HG03457 (cell line): Measurements from ENCODE around the gene FXYD7.
"Not testable (repeated sequence)": the region's sequence is repeated elsewhere in the genome, so short reads cannot be mapped to it uniquely, and the experiment has no call there.

Source experiments
- ATAC-seq: cut with Tn5 transposase; IDR thresholded peaks from one replicate; pipeline ENCODE4 v1.9.1; 2021; ENCODE audit warnings: moderate number of reproducible peaks; ENCODE audit not compliant: unreplicated experiment

The FXYD7 gene

DNA sequence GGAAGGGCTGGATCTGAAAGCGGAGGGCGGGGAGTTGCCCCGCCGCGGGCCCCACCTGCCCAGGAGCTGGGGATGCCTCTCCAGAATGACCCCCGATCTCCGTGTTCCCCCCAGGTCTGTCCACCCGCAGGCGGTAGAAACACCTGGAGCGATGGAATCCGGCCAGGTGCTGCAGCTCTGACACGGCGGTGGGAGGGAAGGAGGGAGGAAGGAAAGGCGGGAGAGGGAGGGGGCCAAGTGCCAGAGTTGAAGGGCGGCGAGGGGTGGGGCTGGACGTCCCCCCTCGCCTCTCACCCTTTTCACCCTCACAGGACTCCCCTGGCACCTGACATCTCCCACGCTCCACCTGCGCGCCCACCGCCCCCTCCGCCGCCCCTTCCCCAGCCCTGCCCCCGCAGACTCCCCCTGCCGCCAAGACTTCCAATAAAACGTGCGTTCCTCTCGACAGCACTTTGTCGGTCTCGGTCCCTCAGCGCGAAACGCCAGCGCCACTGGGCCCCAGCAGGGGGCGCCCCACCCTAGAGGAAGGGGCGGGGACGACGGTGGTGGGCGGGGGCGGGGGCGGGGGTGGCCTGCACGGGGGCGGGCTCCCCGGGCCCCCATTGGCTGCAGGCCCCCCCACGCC is 337 bp upstream of the FXYD7 start:
- ATAC-seq = no peak

DNA sequence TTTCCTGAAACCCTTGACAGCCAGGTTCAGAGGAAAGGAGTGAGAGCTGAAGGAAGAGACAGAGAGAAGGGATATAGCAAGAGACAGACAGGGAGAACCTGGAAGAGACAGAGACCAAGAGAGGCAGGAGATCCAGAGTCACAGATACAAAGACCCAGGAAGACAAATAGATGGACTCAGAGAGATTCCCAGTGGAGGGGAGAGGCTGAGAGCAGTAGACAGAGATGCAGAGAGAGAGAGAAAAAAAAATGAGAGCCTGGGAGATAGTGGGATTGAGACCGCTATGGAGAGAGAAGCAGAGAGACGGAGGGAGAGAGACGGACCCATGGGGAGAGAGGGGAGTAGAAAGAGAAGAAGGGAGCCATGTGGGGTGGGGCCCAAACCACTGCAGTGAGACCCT is 763 bp downstream of the FXYD7 start:
- ATAC-seq = no peak

DNA sequence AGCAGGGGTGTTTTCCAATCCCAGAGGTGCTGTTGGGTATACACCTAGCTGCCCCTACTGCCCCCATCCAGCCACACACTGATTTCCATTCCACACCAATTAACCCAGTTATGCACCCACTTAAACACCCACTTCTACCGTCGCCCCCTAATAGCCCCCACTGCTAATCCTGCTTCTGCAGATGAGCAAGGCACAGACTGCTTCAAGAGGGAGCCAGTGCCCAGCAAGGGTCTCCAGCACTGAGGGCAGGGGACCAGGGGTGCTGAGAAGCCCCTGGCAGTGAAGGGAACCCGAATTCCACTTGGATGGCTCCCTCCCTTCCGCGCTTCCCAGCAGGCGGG is 1.2 kb downstream of the FXYD7 start:
- no peak for ATAC-seq

DNA sequence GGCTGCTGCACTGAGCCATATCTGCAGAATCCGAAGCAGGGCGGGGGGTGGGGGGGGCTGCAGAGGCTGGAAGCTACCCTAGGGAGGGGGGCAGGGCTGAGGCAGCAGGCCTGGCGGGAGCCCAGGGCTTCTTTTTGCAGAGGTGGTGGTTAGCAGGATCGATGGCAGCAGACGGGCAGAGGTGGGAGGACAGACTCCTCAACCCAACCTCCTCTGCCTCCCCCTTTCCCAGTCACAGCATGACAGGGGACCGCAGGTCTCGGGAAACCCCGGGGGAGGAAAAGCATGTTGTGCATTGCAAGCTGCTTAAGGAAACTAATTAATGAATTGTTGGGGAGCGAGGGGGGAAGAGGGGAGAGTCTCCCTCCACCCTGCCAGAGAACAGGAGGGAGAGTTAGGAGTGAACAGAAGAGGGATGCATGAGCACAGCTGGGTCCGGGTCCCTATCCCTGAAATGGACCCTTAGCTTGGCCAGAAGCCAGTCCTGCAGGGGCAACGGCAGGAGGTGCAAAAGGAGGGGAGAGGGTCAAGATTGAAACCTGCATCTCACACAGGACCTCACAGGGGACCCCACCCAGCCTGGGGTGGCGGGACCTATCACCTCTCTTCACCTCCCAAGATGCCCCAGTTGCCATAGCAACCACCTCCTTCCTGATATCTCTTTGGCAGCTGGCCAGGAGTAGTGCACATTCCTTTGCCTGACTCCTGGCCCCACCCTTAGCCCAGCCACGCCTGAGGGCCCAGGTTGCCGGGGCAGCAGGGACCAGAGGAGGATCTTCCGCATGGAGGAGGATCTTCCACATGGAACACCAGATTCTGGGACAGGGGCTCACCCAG is 1.8 kb downstream of the FXYD7 start:
- ATAC-seq = no peak

DNA sequence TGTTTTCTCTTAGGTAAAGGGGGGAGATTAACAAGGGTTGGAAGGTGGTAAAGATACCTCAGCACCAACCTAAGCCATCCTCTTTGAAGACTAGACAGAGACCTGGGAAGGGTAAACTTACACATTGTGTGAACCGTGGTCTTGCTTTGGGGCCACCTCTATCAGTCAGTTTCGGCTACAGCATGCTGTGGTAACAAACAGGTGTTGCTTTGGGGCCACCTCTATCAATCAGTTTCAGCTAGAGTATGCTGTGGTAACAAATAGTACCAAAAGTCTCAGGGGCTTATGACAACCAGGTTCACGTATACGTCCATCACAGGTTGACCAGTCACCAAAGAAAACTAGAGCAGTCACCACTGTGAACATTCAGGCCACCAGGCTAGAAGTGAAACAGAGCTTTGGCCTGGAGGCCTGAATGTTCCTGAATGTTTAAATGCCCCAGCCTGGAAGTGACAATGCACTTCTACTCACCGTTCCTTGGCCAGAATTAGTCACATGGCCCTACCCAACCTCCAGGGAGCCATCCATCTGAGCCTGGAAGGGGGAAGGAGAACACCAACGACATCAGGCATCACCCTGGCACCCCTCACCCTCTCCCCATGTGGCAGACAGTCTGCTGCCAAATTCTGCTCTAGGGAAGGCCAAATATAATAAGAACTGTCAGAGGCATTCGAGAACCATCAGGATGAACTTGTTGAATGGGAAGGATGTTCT is 3.8 kb downstream of the FXYD7 start:
- no peak for ATAC-seq

DNA sequence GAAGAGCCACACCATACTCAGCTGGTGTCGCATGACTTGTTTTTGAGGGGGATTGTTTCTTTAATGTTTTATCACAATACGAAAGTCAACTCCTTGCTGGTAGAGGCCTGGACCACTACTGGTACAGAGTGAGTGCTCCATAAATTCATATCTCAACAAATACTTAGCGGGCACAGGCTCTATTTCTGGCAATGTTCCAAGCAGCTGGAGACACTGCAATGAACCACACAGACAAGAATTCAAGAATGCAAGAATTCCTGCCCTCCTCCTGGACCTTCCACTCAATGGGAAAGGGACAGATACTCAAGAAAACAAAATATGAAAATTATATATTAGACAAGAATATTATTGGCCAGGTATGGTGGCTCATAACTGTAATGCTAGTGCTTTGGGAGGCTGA is 6.4 kb downstream of the FXYD7 start:
- ATAC-seq = no peak

DNA sequence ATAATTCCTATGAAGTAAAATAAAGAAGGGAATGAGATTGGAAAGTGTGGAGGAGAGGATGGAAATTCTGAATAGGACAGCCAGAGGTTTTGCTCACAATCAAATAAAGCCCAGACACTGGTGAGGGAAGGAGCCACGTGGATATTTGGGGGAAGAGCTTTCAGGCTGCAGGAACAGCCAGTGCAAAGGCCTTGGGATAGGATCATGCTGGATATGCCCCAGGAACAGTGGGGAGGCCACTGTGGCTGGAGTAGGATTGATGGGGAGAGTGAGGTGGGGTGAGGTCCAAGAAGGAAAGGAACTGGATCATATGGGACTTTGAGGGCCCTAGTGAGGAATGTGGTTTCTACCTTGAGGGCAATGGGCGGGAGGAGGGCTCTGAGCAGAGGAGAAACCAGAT is 7.4 kb downstream of the FXYD7 start:
- no peak for ATAC-seq

DNA sequence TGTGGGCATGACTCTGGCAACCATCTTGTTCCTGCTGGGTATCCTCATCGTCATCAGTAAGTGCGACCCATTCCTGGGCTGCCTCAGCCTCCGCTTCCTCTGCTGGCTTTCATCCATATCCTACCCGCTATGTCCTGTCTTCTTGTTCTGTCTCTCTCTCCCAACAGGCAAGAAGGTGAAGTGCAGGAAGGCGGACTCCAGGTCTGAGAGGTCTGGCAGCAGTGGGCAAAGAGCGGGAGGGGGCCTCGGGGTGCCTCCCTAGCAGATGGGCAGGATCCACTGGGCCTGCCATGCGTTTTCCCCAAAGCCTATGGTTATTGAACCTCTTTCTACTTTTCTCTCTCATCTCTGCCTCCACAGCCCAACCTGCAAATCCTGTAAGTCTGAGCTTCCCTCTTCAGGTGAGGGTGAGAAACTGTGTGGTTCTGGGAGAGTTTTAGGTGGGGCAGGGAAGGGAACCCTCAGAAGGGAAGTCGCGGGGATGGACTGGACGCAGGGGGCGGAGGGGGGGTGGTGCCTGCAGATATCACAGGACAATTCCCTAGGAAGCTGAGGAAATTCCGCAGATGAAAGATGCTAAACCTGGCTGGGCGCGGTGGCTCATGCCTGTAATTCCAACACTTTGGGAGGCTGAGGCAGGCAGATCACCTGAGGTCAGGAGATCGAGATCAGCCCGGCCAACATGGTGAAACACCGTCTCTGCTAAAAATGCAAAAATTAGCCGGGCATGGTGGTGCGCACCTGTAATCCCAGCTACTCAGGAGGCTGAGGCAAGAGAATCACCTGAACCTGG is 8.4 kb downstream of the FXYD7 start:
- ATAC-seq = no peak

DNA sequence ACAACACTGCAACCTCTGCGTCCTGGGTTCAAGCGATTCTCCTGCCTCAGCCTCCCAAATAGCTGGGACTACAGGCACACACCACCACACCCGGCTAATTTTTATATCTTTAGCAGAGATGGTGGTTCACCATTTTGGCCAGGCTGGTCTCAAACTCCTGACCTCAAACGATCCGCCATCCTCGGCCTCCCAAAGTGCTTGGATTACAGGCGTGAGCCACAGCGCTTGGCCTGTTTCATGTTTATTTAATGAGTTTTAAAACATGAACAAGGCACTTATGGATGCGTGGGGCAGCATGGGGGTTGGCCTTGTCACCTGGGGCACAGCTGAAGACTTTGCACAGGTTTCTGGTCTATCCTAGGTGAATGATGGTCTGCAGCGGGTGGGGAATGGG is 10.1 kb downstream of the FXYD7 start:
- not testable (repeated sequence) for ATAC-seq

DNA sequence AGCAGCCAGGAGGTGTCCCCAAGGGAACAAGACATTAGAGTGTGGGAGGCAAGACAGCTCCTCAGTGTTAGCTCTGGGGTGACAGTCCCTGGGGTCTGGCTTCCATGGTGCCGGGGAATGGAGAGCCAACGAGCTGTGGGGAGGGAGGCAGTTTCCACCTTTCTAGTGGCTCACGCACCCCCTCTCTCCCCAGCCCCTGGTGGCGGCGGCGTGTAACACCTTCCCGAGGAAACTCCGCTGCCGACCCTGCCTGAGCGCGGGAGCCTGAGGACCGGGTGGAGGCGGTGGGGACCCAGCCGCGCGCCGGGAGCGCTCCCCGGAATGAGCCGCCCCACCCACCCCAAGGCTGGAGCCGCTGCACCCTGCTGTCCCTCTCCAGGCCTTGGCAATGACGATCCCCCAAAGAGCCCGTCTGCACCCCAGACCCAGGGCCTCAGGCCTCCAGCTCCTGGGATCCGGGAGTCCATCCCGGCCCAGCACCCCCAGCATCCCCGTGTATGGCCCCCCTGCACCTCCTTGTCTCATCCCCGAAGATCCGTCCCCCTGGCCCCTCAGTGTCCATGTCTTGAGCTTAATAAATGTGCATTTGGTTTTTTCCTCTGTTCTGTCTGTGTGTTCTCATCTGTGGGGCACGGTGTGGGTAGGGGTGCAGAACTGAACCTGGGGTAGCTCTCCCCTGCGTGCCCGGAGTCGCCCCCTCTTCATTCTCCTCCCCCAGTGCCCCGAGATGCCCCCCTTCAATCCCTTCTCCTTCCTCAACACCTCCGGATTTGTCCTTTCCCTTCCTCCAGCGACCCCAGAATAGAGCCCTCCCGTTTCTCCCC is 10.9 kb downstream of the FXYD7 start:
- ATAC-seq = no peak

DNA sequence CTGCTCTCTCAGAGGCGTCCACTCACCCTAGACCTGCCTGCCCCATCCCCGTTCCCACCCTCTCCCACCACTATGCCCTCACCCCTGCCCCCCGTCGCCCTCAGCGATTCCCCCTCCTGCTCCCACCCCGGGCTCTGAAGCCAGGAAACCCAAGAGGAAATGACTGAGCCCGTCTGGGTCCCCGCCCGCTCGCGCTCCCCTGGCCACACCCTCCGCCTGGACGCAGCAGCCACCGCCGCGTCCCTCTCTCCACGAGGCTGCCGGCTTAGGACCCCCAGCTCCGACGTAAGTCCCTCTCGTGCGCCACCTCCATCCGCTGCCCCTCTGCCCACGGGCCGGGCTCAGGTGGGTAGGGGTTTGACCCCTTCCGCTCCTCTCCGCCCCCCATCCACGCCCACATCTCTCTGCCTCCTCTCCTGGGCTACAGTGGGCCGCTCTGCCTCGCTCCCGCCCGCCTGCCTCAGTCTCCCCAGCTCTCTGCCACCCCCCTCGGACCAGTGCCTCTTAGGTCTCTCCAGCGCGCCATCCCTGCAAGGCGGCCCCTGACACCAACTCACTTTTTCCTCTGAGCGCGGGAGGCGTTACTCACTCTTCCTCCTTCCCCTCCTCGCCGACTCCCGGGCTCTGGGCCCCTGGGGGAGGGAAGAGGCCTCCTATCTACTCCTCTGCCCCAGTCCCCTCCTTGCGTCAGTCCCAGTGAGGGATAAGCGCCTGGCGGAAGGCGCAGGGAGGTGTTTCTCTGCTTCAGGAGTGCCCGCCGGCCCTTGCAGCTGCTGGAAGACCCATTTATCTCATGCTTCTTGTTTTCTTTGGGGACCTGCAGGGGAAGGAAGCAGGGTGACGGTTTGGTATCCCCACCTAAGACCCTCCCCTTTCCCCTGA is 11.7 kb downstream of the FXYD7 start, which contains the start of gene FXYD5:
TSS of gene FXYD5 (plus strand) at position 211 of the 882 bp plus-strand sequence. CDS start 816 bp downstream, outside the sequence.
- no peak for ATAC-seq

DNA sequence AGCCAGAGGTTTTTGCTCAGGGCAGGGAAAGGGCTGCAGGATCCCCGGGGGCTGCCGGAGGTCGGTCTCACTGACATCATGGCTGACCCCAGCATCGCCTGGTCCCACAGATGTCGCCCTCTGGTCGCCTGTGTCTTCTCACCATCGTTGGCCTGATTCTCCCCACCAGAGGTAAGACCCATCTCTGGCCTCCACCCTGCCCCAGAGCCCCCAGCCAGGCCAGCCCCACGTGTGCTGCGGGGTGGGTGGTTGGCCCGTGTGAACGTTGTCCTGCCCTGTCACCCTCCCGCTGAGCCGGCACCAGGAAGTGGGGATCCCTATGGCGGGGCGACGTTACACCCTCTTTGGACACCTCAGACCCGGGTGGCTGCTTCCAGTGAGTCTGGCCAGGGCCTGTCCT is 12.4 kb downstream of the FXYD7 start:
- no peak for ATAC-seq

DNA sequence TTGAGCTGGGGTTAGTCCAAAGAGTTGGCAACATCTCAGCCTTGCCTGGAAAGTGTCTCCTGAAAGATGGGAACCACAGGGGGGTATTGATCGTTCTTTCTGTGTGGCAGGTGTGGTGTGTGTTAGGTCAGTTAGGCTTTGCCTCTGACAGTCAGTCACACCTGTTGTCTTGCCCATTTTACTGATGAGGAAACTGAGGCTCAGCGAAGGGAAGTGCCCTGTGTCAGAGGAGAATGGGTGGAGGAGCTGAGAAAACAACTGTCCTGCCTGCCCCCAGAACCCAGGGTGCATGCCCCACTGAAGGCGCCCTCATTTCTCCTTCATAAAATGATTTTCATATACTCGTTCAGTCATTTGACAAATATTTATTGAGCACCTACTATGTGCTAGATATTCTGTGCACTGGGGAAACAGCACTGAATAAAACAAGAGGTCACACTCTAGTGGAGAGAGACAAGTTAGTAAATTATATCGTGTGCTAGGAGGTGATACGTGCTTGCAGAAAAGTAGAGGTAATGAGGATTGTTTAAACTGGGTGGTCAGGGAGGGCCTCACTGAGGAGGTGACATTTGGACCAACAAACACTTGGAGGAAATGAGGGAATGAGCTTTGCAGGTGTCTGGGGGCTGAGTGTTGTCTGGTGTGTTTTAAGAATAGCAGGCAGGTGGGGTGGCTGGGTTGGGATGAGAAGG is 13.1 kb downstream of the FXYD7 start:
- ATAC-seq = no peak

DNA sequence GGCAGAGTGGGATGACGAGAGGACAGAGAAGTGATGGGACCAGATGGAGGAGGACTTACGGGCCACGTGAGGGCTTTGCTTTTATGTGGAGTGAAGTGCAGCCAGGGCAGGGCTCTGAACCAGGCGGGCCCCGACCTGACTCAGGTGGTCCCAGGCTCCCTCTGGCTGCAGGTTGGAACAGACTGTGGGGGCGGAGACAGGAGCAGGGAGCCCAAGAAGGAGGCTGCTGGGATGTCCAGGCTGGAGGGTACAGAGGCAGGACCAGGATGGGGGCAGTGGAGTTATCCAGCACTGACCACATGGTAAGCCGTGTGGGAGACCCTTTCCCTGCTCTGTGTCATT is 13.6 kb downstream of the FXYD7 start:
- ATAC-seq = no peak

DNA sequence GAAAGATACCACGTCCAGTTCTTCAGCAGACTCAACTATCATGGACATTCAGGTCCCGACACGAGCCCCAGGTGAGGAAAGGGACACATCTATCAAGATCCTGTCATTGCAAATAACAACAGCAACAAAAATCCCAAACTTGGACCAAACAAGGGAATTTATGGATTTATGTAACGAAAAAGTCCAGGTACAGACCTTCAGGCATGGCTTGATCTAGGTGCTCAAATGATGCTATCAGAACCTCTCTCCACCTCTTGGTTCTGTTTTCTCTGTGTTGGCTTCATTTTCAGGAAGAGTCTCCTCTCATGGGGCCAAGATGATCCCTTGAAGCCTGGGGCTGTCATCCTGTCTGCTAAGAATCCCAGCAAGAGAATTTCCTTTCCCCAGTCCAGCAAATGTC is 14.4 kb downstream of the FXYD7 start:
- no peak for ATAC-seq

DNA sequence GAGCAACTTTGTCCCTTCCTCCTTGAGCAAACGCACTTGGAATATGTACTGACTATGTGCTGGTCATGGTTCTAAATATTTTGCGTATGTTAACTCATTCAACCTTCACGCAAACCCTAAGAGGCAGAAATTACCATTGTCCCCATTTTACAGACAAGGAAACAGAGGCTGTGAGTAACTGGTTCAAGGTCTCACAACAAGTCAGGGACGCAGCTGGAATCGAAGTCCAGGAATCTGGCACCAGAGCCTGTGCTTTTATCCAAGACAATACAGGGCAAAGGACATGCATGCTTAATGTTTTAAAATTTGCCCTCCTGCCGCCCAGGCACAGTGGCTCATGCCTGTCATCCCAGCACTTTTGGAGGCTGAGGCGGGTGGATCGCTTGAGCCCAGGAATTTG is 16.6 kb downstream of the FXYD7 start:
- no peak for ATAC-seq

DNA sequence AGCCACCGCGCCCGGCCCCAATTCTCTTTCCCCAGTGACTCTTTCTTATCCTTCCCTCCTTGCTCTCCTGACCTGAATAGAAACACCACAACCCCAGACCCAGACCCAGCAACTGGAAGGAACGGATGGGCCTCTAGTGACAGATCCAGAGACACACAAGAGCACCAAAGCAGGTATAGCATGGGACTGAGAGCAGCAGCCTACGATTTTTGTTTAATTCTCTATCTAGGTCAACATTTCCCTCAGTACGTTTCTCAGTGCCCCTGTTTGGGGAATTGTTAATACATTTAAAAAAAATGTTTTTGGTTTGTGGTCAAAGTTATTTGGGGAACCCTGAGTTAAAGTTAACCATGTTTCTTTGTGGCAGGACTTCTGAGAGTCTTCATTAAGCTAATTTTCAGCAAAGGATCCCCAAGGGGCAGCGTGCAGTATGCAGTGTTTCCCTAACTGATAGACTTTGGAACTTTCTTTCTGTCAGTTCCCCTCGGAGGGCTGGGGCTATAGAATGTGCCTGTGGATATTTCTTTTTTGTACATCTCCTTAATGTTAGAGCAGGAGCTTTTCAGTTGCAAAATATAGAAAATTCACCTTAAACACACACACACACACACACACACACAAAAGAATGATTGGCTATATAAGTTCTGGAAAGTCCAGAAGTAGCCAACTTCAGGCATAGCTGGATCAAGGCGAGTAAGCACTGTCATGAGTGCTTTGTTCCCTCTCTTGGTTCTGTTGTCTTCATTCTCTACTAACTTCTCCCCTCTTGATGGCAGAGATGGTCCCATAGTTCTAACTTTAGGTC is 17.8 kb downstream of the FXYD7 start:
- no peak for ATAC-seq

DNA sequence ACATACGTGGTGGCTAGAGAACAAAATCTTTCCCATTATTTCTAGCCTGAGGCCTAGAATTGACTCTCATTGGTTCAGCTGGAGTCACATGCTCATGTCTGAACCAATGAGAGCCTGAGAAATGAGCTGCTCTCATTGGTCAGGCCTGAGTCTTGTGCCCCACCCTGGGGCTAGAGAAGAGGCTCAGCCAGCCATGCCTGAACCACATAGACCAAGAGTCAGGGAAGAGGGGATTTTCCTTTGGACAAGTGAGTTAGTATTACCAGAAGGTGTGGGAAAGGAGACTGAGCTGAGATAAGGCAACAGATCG is 18.3 kb downstream of the FXYD7 start:
- no peak for ATAC-seq
